Natural killer cell (primary cell): Measurements from ENCODE around the gene KAT2B. TPM values are rescaled to one million over a fixed set of nuclear protein-coding genes. Genes with fewer than 3 reads are reported as not detected.
A peak's percentile ranks its signal among the peaks of the same experiment; 100 is the strongest.

Experiments used
- ATAC-seq, 3 donors: fragments of 150-1000 bp in 2 of 3; fragments of 200-7000 bp in 1 of 3; cut with Tn5 transposase; 1 replicate in 1 of 3; 2 replicates in 2 of 3; pipeline ENCODE4 v1.10.0; 2021; ENCODE audit warnings: mild to moderate bottlenecking in 2 of 3, moderate library complexity in 2 of 3
- DNase-seq, 2 donors: peaks; one replicate each; pipeline versions ENCODE4 v3.0.0 to v3.0.0-alpha.2; 2013 to 2021; ENCODE audit warnings: mixed read lengths in 1 of 2
- H3K27ac ChIP-seq: one replicate; pipeline ENCODE4 v1.5.1; 2013; ENCODE audit warnings: mild to moderate bottlenecking, low read length
- H3K27me3 ChIP-seq: one replicate; pipeline ENCODE4 v1.6.1; 2013; ENCODE audit warnings: low read length; ENCODE audit not compliant: control insufficient read depth, insufficient read depth
- H3K36me3 ChIP-seq: one replicate; pipeline ENCODE4 v1.6.1; 2013; ENCODE audit warnings: low read length; ENCODE audit not compliant: control insufficient read depth, insufficient read depth
- H3K4me1 ChIP-seq: one replicate; pipeline ENCODE4 v1.6.1; 2013; ENCODE audit warnings: low read length; ENCODE audit not compliant: control insufficient read depth, insufficient read depth
- H3K4me3 ChIP-seq: one replicate; pipeline ENCODE4 v1.5.1; 2013; ENCODE audit warnings: low read length
- H3K9me3 ChIP-seq: one replicate; pipeline ENCODE4 v1.6.1; 2013; ENCODE audit warnings: low read length; ENCODE audit not compliant: control insufficient read depth, insufficient read depth
- H3K27ac Mint-ChIP-seq, 2 donors: one replicate each; pipeline ENCODE4 v1.8.0; 2022; ENCODE audit warnings: mild to moderate bottlenecking in 2 of 2, mixed read lengths in 2 of 2, moderate library complexity in 1 of 2
- H3K27me3 Mint-ChIP-seq, 2 donors: one replicate each; pipeline ENCODE4 v1.8.0; 2022; ENCODE audit warnings: low read depth in 2 of 2, mixed read lengths in 2 of 2
- H3K36me3 Mint-ChIP-seq: one replicate; pipeline ENCODE4 v1.8.0; 2022; ENCODE audit warnings: mixed read lengths
- H3K4me1 Mint-ChIP-seq, 2 donors: one replicate each; pipeline ENCODE4 v1.8.0; 2022; ENCODE audit warnings: mixed read lengths in 2 of 2
- H3K4me3 Mint-ChIP-seq: one replicate; pipeline ENCODE4 v1.8.0; 2022; ENCODE audit warnings: mild to moderate bottlenecking, moderate library complexity, mixed read lengths
- H3K9me3 Mint-ChIP-seq, 2 donors: one replicate each; pipeline ENCODE4 v1.8.0; 2022; ENCODE audit warnings: mixed read lengths in 2 of 2
- CTCF ChIP-seq: fragments of 200-600 bp; IDR thresholded peaks from one replicate; pipeline ENCODE4 v1.8.0; 2022; ENCODE audit warnings: antibody characterized with exemption
- WGBS: methylation state at CpG from one replicate; pipeline ENCODE4 v1.1.7; 2013; ENCODE audit warnings: missing lambda C conversion rate; ENCODE audit not compliant: insufficient coverage; 5-methylcytosine and 5-hydroxymethylcytosine counted together
- intact Hi-C: fragments of 100-400 bp; cut with micrococcal nuclease; formaldehyde crosslinking; loops from one replicate; pipeline ENCODE4 v1.14.2; 2022
- total RNA-seq, 4 donors: library from RNA; stranded (reverse); fragments of 120-200 nt in 1 of 4; gene quantifications; one replicate each; pipeline versions ENCODE4 v1.2.3 to v1.2.4, GENCODE V29; 2013 to 2022

Gene KAT2B
- total RNA-seq, 3 donors from 2014 or later (not counting 1 experiment from before 2014, with no cell fraction given) = 132 to 156 (median 146) TPM

GRCh38 chr3:20035019-20035418 is 5.2 kb upstream of the KAT2B start:
- H3K9me3 ChIP-seq = no peaks in the 10 kb centered on the region
- WGBS = 89% methylated on average over 3 of the region's 4 CpGs
- intact Hi-C loops = no loop called here
- no peaks in the 10 kb centered on the region for H3K27me3 ChIP-seq
- ATAC-seq = no peak
- H3K4me3 ChIP-seq = no peak overlapping the region
- H3K36me3 ChIP-seq = no peaks in the 10 kb centered on the region
- Mint-ChIP-seq H3K27me3 (no peaks in the 10 kb centered on the region), H3K4me3 (no peak overlapping the region), H3K4me1 (peaks cover 14 to 16% of the 10 kb centered on the region in 2 donors), H3K27ac (no peak overlapping the region), H3K36me3 (no peaks in the 10 kb centered on the region), H3K9me3 (no peaks in the 10 kb centered on the region)
- no peak for DNase-seq
- no peak overlapping the region for H3K27ac ChIP-seq
- peaks cover 6% of the 10 kb centered on the region for H3K4me1 ChIP-seq
- TF ChIP-seq CTCF = no peak

- Histone ChIP-seq H3K4me1 (peaks cover 12% of the 10 kb centered on the region), H3K9me3 (no peaks in the 10 kb centered on the region), H3K36me3 (no peaks in the 10 kb centered on the region), H3K27me3 (no peaks in the 10 kb centered on the region), H3K4me3 (no peak overlapping the region), H3K27ac (no peak overlapping the region)
- Mint-ChIP-seq H3K27me3 (no peaks in the 10 kb centered on the region), H3K4me1 (peaks cover 28 to 29% of the 10 kb centered on the region in 2 donors), H3K27ac (peak overlapping the region; percentile 96 to 98), H3K9me3 (no peaks in the 10 kb centered on the region), H3K36me3 (no peaks in the 10 kb centered on the region), H3K4me3 (peak overlapping the region; percentile 47)
- no peak for TF ChIP-seq CTCF
- ATAC-seq (no peak), DNase-seq (no peak)
- intact Hi-C loops = no loop called here
- no CpG with 5 or more reads among the region's 1 CpG for WGBS
These were observed 2.8 kb upstream of the KAT2B start for GRCh38 chr3:20037255-20037996.

GRCh38 chr3:20038699-20039465 is 1.4 kb upstream of the KAT2B start:
- peak overlapping the region; percentile 96 for H3K4me3 Mint-ChIP-seq

More at GRCh38 chr3:20038699-20039465, 1.4 kb upstream of the KAT2B start:
- Mint-ChIP-seq H3K27me3 (no peaks in the 10 kb centered on the region), H3K27ac (peak overlapping the region; percentile 96 to 98), H3K36me3 (no peaks in the 10 kb centered on the region), H3K9me3 (no peaks in the 10 kb centered on the region), H3K4me1 (peaks cover 40 to 44% of the 10 kb centered on the region in 2 donors)
- H3K9me3 ChIP-seq = no peaks in the 10 kb centered on the region
- intact Hi-C loops = loop anchor here (2.0 kb wide), 1 partner anchor 92 kb away; the partner anchor contains the start of gene RAB5A
- no peaks in the 10 kb centered on the region for H3K27me3 ChIP-seq
- ATAC-seq = no peak
- H3K27ac ChIP-seq = peak overlapping the region; percentile 93
- peak in 1 of 2 donors; percentile 46 for DNase-seq
- H3K4me3 ChIP-seq = peak overlapping the region; percentile 73
- 9% methylated on average over 15 of the region's 16 CpGs for WGBS
- H3K4me1 ChIP-seq = peaks cover 26% of the 10 kb centered on the region
- no peaks in the 10 kb centered on the region for H3K36me3 ChIP-seq
- TF ChIP-seq CTCF = no peak
